ENCODE measurements around the gene SAMM50.
A peak's percentile ranks its signal among the peaks of the same experiment; 100 is the strongest.

The SAMM50 gene

DNA sequence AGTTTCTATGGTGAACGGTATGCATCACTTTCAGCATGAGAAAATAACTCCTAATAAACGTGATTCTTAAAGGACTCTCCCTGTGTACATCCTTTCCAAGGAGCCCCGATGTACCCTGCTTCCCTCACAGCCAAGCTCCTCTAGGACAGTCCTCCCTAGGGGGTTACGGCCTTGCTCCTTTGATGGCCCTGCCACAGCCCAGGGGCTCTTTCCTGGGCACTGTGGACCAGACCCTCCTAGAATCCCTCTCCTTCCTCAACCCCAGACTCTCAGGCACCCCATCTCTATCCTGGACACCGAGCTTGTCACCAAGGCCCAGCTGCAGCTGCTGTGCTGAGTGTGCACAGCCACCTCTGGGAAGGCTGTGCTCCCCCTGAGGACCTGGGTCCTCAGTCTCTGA is 3.9 kb upstream of the SAMM50 start:
- ChIA-PET CTCF (no interaction called here), POLR2A (interaction anchor here (0.8 kb wide), 1 partner anchor 11 kb away, joined by 3 read pairs; no protein-coding TSS in a partner anchor)
- DNase-seq (ENCODE audit: extremely low spot score) = no peak
- TF ChIP-seq FOXK2 (IDR thresholded peaks at IDR 0.05) = no peak
- TF ChIP-seq SUZ12 (IDR thresholded peaks at IDR 0.05) = no peak
- TF ChIP-seq FOXA1 (IDR thresholded peaks at IDR 0.05) = no peak
- no peak for TF ChIP-seq SP1 (IDR thresholded peaks at IDR 0.05)
- TF ChIP-seq HDGF (IDR thresholded peaks at IDR 0.05; ENCODE audit: borderline replicate concordance) = no peak
- no peak for TF ChIP-seq ZNF384 (IDR thresholded peaks at IDR 0.05)
- TF ChIP-seq ARNT (IDR thresholded peaks at IDR 0.05) = no peak
- no peak for TF ChIP-seq L3MBTL2 (conservative IDR thresholded peaks at IDR 0.05)
- TF ChIP-seq LEF1 (IDR thresholded peaks at IDR 0.05; ENCODE audit: borderline replicate concordance) = no peak
- TF ChIP-seq TARDBP (IDR thresholded peaks at IDR 0.05) = no peak
- no peak for TF ChIP-seq FOXM1 (IDR thresholded peaks at IDR 0.05; ENCODE audit: borderline replicate concordance)

DNA sequence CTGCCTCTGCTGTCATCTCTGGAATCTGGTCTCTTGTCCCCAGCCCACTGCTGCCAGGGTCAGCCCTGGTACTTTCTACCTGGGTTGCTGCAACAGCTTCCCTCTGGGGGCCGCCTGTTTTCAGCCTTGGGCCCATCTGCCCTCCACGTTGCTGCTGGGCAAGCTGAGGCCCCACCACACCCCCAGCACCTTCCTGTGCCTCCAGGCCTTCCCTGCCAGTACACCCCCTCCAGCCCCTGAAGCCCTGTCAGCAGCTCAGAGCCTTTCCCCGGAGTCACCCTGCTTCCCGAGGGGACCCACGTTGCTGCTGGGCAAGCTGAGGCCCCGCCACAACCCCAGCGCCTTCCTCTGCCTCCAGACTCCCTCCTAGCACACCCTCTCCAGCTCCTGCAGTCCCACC is 3.3 kb upstream of the SAMM50 start:
- ChIA-PET POLR2A (interaction anchor here (0.8 kb wide), 1 partner anchor 12 kb away, joined by 3 read pairs; no protein-coding TSS in a partner anchor), CTCF (interaction anchor here (0.6 kb wide), 1 partner anchor 724 kb away, joined by 3 read pairs; no protein-coding TSS in a partner anchor)
- no peak for DNase-seq (ENCODE audit: extremely low spot score)
- no peak for TF ChIP-seq BHLHE40 (IDR thresholded peaks at IDR 0.05; ENCODE audit: borderline replicate concordance)
- no peak for TF ChIP-seq TARDBP (IDR thresholded peaks at IDR 0.05)
- no peak for TF ChIP-seq ZNF384 (IDR thresholded peaks at IDR 0.05)
- no peak for TF ChIP-seq HDGF (IDR thresholded peaks at IDR 0.05; ENCODE audit: borderline replicate concordance)
- TF ChIP-seq FOXK2 (IDR thresholded peaks at IDR 0.05) = no peak
- TF ChIP-seq SP1 (IDR thresholded peaks at IDR 0.05) = no peak
- TF ChIP-seq ELF4 (IDR thresholded peaks at IDR 0.05) = no peak
- TF ChIP-seq ARNT (IDR thresholded peaks at IDR 0.05) = no peak
- no peak for TF ChIP-seq L3MBTL2 (conservative IDR thresholded peaks at IDR 0.05)
- TF ChIP-seq SUZ12 (IDR thresholded peaks at IDR 0.05) = no peak
- no peak for TF ChIP-seq FOXA1 (IDR thresholded peaks at IDR 0.05)
- TF ChIP-seq FOXM1 (IDR thresholded peaks at IDR 0.05; ENCODE audit: borderline replicate concordance) = no peak
- no peak for TF ChIP-seq PKNOX1 (IDR thresholded peaks at IDR 0.05)
- no peak for TF ChIP-seq CTBP1 (IDR thresholded peaks at IDR 0.05; ENCODE audit: borderline replicate concordance)
- TF ChIP-seq LEF1 (IDR thresholded peaks at IDR 0.05; ENCODE audit: borderline replicate concordance) = no peak
- TF ChIP-seq NFRKB (IDR thresholded peaks at IDR 0.05) = no peak

- ChIA-PET POLR2A (interaction anchor here (0.6 to 2.0 kb wide), 14 partner anchors 9 to 361 kb away, joined by 3 to 17 read pairs (median 4); partner anchors contain the start of gene PNPLA3), CTCF (interaction anchor here (1.6 kb wide), 1 partner anchor 8 kb away, joined by 11 read pairs; no protein-coding TSS in a partner anchor)
- no peak for TF ChIP-seq ZNF384 (IDR thresholded peaks at IDR 0.05)
- TF ChIP-seq L3MBTL2 (conservative IDR thresholded peaks at IDR 0.05) = 0 out of 2 replicates have a peak, but pooled peaks have one; percentile 11
- no peak for TF ChIP-seq ELF4 (IDR thresholded peaks at IDR 0.05)
- no peak for TF ChIP-seq ARNT (IDR thresholded peaks at IDR 0.05)
- no peak for TF ChIP-seq FOXK2 (IDR thresholded peaks at IDR 0.05)
- no peak for TF ChIP-seq BHLHE40 (IDR thresholded peaks at IDR 0.05; ENCODE audit: borderline replicate concordance)
- no peak for TF ChIP-seq LEF1 (IDR thresholded peaks at IDR 0.05; ENCODE audit: borderline replicate concordance)
- no peak for TF ChIP-seq HDGF (IDR thresholded peaks at IDR 0.05; ENCODE audit: borderline replicate concordance)
- no peak for DNase-seq (ENCODE audit: extremely low spot score)
Observed at GRCh38 chr22:43953988-43954785, 1.1 kb upstream of the SAMM50 start.

DNA sequence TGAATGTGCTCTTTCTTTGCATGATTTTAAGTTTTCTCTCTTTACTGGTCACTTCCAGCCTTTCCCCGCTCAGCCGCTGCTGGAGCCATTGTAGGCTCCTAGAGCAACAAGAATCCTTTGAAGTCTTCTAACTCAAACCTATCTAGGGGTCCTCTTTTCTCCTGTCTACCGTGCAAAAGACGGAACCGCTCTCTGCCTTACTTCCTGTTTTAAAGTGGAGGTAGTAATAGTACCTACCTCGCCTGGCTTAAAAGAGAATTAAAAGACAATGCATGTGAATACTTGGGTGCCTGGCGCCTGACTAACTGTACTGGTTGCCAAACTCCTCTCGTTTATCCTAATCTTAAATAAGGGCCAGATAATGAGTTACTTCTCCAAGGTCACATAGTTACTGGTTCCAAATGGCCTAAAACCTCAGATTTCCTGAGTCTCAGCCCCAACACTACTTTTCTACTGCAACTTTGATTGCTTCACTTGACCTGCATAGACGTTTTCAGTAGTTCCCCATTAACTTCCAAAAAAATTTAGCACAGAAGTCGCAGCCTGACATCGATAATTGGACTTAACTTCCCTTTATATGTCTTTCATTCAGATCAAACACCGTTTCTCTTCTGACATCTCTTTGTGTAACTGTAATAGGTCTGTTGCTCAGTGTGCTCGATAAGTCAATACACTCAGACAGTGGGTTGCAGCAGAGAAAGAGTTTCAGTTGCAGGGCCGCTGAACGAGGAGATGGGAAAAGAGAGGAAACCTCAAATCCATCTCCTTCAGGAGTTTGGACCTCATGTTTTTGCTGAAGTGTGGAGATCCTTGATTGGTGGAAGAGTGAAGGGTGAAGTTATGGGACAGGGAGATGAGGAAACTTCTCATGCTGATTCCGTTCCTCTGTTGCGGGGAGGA is 891 bp downstream of the SAMM50 start:
- no peak for DNase-seq (ENCODE audit: extremely low spot score)
- POLR2A ChIA-PET = interaction anchor here (0.8 to 2.0 kb wide), 4 partner anchors 11 to 34 kb away, joined by 3 to 17 read pairs (median 5); partner anchors contain the start of gene PNPLA3
- TF ChIP-seq LEF1 (IDR thresholded peaks at IDR 0.05; ENCODE audit: borderline replicate concordance) (no peak), BHLHE40 (IDR thresholded peaks at IDR 0.05; ENCODE audit: borderline replicate concordance) (no peak), TARDBP (IDR thresholded peaks at IDR 0.05) (no peak), SUZ12 (IDR thresholded peaks at IDR 0.05) (no peak), FOXA1 (IDR thresholded peaks at IDR 0.05) (no peak), ZNF384 (IDR thresholded peaks at IDR 0.05) (no peak), FOXM1 (IDR thresholded peaks at IDR 0.05; ENCODE audit: borderline replicate concordance) (no peak), NFRKB (IDR thresholded peaks at IDR 0.05) (no peak), SP1 (IDR thresholded peaks at IDR 0.05) (no peak), HDGF (IDR thresholded peaks at IDR 0.05; ENCODE audit: borderline replicate concordance) (no peak), ELF4 (IDR thresholded peaks at IDR 0.05) (no peak), L3MBTL2 (conservative IDR thresholded peaks at IDR 0.05) (no peak), CTBP1 (IDR thresholded peaks at IDR 0.05; ENCODE audit: borderline replicate concordance) (no peak), ARNT (IDR thresholded peaks at IDR 0.05) (no peak)
- CTCF ChIA-PET = interaction anchor here (1.0 kb wide), 1 partner anchor 9 kb away, joined by 3 read pairs; no protein-coding TSS in a partner anchor

DNA sequence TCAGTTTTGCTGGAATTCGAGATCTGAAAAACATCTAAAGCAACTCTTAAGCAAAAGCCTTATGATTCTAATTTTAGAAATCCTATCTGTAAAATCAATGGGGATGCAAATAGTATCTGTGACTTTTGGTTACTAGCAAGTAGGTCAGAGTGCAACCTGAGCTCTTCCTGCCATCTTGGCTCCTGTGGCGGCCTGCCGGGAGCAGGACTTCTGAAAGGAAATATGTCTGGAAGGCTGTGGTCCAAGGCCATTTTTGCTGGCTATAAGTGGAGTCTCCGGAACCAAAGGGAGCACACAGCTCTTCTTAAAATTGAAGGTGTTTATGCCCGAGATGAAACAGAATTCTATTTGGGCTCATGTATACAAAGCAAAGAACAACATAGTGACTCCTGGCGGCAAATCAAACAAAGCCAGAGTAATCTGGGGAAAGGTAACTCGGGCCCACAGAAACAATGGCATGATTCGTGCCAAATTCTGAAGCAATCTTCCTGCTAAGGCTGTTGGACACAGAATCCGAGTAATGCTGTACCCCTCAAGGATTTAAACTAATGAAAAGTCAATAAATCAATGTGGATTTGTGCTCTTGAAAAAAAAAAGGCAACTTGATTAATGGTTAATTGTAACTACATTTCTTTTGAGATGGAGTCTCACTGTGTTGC is 1.7 kb downstream of the SAMM50 start:
- no peak for DNase-seq (ENCODE audit: extremely low spot score)
- ChIA-PET POLR2A (no interaction called here), CTCF (interaction anchor here (1.0 kb wide), 1 partner anchor 10 kb away, joined by 3 read pairs; no protein-coding TSS in a partner anchor)
- TF ChIP-seq FOXM1 (IDR thresholded peaks at IDR 0.05; ENCODE audit: borderline replicate concordance) = no peak
- no peak for TF ChIP-seq ZNF384 (IDR thresholded peaks at IDR 0.05)
- TF ChIP-seq TARDBP (IDR thresholded peaks at IDR 0.05) = no peak
- no peak for TF ChIP-seq PKNOX1 (IDR thresholded peaks at IDR 0.05)
- TF ChIP-seq L3MBTL2 (conservative IDR thresholded peaks at IDR 0.05) = no peak
- no peak for TF ChIP-seq BHLHE40 (IDR thresholded peaks at IDR 0.05; ENCODE audit: borderline replicate concordance)
- no peak for TF ChIP-seq SP1 (IDR thresholded peaks at IDR 0.05)
- no peak for TF ChIP-seq SUZ12 (IDR thresholded peaks at IDR 0.05)
- no peak for TF ChIP-seq CTBP1 (IDR thresholded peaks at IDR 0.05; ENCODE audit: borderline replicate concordance)
